ENCODE measurements around the gene BIK. TPM values are rescaled to one million over a fixed set of nuclear protein-coding genes. Genes with fewer than 3 reads are reported as not detected.

BIK gene
- total RNA-seq, 1 experiment from 2014 or later, result 1.1 TPM

Other genes starting within 250 kb of the BIK start
- gene PACSIN2, start 95.6 kb upstream of the BIK start, total RNA-seq (2014; rRNA removed; shearing (Covaris generic)), result 31.0 and 51.0 TPM in 2 replicates
- gene TTLL1, start 21.4 kb upstream of the BIK start, total RNA-seq (2014; rRNA removed; shearing (Covaris generic)), result 2.1 and 6.2 TPM in 2 replicates
- gene MCAT, start 32.6 kb downstream of the BIK start, total RNA-seq (2014; rRNA removed; shearing (Covaris generic)), result 14.7 and 15.3 TPM in 2 replicates
- gene TSPO, start 40.8 kb downstream of the BIK start, total RNA-seq (2014; rRNA removed; shearing (Covaris generic)), result 177 and 194 TPM in 2 replicates
- 13.6 and 21.6 TPM in 2 replicates for gene TTLL12, start 76.4 kb downstream of the BIK start, total RNA-seq (2014; rRNA removed; shearing (Covaris generic))
- gene SCUBE1, start 232.6 kb downstream of the BIK start, total RNA-seq (2014; rRNA removed; shearing (Covaris generic)), result 11.5 and 17.4 TPM in 2 replicates

Measured in M059J (cell line).